ENCODE data around the gene ARID1B. TPM values are rescaled to one million over a fixed set of nuclear protein-coding genes. Genes with fewer than 3 reads are reported as not detected.

The ARID1B gene
- total RNA-seq, 1 experiment from 2014 or later, result 58.8 TPM

GRCh38 chr6:156840136-156840535 lies 63.0 kb downstream of the ARID1B start:
- no peaks in the 10 kb centered on the region for H3K27me3 ChIP-seq (replicated peaks; ENCODE audit: control insufficient read depth, insufficient read depth, low read length)
- Mint-ChIP-seq H3K27me3 (ENCODE audit: insufficient read depth, unreplicated experiment) (no peaks in the 10 kb centered on the region), H3K4me1 (ENCODE audit: low read depth, unreplicated experiment) (peaks cover 5% of the 10 kb centered on the region), H3K9me3 (ENCODE audit: unreplicated experiment) (no peaks in the 10 kb centered on the region), H3K4me3 (ENCODE audit: unreplicated experiment) (no peak overlapping the region), H3K27ac (ENCODE audit: unreplicated experiment) (no peak overlapping the region), H3K36me3 (ENCODE audit: insufficient read depth, unreplicated experiment) (peaks cover 8% of the 10 kb centered on the region)
- POLR2A ChIA-PET, result no interaction called here
- H3K4me3 ChIP-seq (ENCODE audit: low read depth, low read length), result no peak overlapping the region
- CTCF ChIA-PET, result no interaction called here
- no TSS peak for BruUV-seq (replicated peaks)
- no peaks in the 10 kb centered on the region for H3K4me1 ChIP-seq
- no peaks in the 10 kb centered on the region; the same call in 1 of the 2 replicates for H3K36me3 ChIP-seq (ENCODE audit: control insufficient read depth, insufficient read depth, low read length)
- TF ChIP-seq CTCF (IDR thresholded peaks at IDR 0.05; ENCODE audit: insufficient read depth in 1 of 2, low read depth in 1 of 2, low read length in 1 of 2, severe bottlenecking in 1 of 2, unreplicated experiment in 1 of 2), result no peak
- no peak for DNase-seq
- no peaks in the 10 kb centered on the region for H3K9me3 ChIP-seq
- intact Hi-C loops (cut with micrococcal nuclease; ENCODE audit: unreplicated experiment), result no loop called here

DNA sequence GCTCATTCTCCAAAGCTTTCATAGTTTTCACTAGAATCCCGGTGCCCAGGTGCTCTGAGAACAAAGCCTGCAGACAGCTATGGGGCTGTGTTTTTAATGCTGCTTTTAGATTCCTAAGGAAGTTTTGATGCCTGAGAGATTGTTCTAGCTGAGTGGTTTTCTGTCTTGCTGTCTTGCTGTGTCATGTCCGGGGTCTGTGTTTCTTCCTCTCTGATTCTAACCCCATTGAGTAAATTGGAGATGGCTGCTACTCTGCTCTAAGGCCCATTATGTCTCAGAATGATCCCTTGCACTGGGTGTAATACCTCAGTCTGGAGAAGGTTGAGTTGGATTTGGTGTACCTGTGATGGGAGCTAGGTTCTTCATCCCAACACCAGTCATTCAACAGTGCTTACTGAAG lies 63.4 kb downstream of the ARID1B start:
- no peaks in the 10 kb centered on the region for H3K9me3 Mint-ChIP-seq (ENCODE audit: unreplicated experiment)
- H3K27me3 Mint-ChIP-seq (ENCODE audit: insufficient read depth, unreplicated experiment), result no peaks in the 10 kb centered on the region
- DNase-seq, result no peak
- Histone ChIP-seq H3K4me3 (ENCODE audit: low read depth, low read length) (no peak overlapping the region), H3K36me3 (ENCODE audit: control insufficient read depth, insufficient read depth, low read length) (no peaks in the 10 kb centered on the region; the same call in 1 of the 2 replicates), H3K4me1 (no peaks in the 10 kb centered on the region), H3K27me3 (replicated peaks; ENCODE audit: control insufficient read depth, insufficient read depth, low read length) (no peaks in the 10 kb centered on the region), H3K9me3 (no peaks in the 10 kb centered on the region)
- peaks cover 5% of the 10 kb centered on the region for H3K4me1 Mint-ChIP-seq (ENCODE audit: low read depth, unreplicated experiment)
- peaks cover 8% of the 10 kb centered on the region for H3K36me3 Mint-ChIP-seq (ENCODE audit: insufficient read depth, unreplicated experiment)
- no peak overlapping the region for H3K27ac Mint-ChIP-seq (ENCODE audit: unreplicated experiment)
- no peak for TF ChIP-seq CTCF (IDR thresholded peaks at IDR 0.05; ENCODE audit: insufficient read depth in 1 of 2, low read depth in 1 of 2, low read length in 1 of 2, severe bottlenecking in 1 of 2, unreplicated experiment in 1 of 2)
- H3K4me3 Mint-ChIP-seq (ENCODE audit: unreplicated experiment), result no peak overlapping the region
- POLR2A ChIA-PET, result no interaction called here
- intact Hi-C loops (cut with micrococcal nuclease; ENCODE audit: unreplicated experiment), result no loop called here
- CTCF ChIA-PET, result no interaction called here
- no TSS peak for BruUV-seq (replicated peaks)

- no peak overlapping the region for H3K4me3 ChIP-seq (ENCODE audit: low read depth, low read length)
- ChIA-PET CTCF (no interaction called here), POLR2A (no interaction called here)
- no peak for DNase-seq
- intact Hi-C loops (cut with micrococcal nuclease; ENCODE audit: unreplicated experiment), result no loop called here
- Mint-ChIP-seq H3K36me3 (ENCODE audit: insufficient read depth, unreplicated experiment) (peaks cover 11% of the 10 kb centered on the region), H3K27ac (ENCODE audit: unreplicated experiment) (no peak overlapping the region), H3K4me1 (ENCODE audit: low read depth, unreplicated experiment) (peaks cover 5% of the 10 kb centered on the region), H3K4me3 (ENCODE audit: unreplicated experiment) (no peak overlapping the region), H3K9me3 (ENCODE audit: unreplicated experiment) (no peaks in the 10 kb centered on the region), H3K27me3 (ENCODE audit: insufficient read depth, unreplicated experiment) (no peaks in the 10 kb centered on the region)
- H3K27me3 ChIP-seq (replicated peaks; ENCODE audit: control insufficient read depth, insufficient read depth, low read length), result no peaks in the 10 kb centered on the region
- no TSS peak for BruUV-seq (replicated peaks)
- no peak for TF ChIP-seq CTCF (IDR thresholded peaks at IDR 0.05; ENCODE audit: insufficient read depth in 1 of 2, low read depth in 1 of 2, low read length in 1 of 2, severe bottlenecking in 1 of 2, unreplicated experiment in 1 of 2)
- no peaks in the 10 kb centered on the region for H3K4me1 ChIP-seq
- H3K9me3 ChIP-seq, result no peaks in the 10 kb centered on the region
- H3K36me3 ChIP-seq (ENCODE audit: control insufficient read depth, insufficient read depth, low read length), result no peaks in the 10 kb centered on the region; the same call in 1 of the 2 replicates
Observed at GRCh38 chr6:156841508-156841907, 64.3 kb downstream of the ARID1B start.

Measured in Caco-2 (cell line).